HL-60 (cell line): ENCODE data around the gene MYO1B.

ENCODE experiments used
- DNase-seq, 2 experiments: peaks; one replicate each; pipeline ENCODE4 v3.0.0-alpha.2; 2010 to 2020; ENCODE audit warnings: low read depth in 1 of 2, low spot score in 1 of 2
- H3K27ac ChIP-seq: fragments of 250-450 bp; sonication (Bioruptor Pico); replicated peaks from 2 replicates; pipeline ENCODE4 v1.5.1; 2020; ENCODE audit warnings: mild to moderate bottlenecking, moderate library complexity
- H3K27me3 ChIP-seq: fragments of 250-450 bp; sonication (Bioruptor Pico); 2 replicates; pipeline ENCODE4 v1.5.1; 2021; ENCODE audit warnings: mild to moderate bottlenecking, moderate library complexity; ENCODE audit not compliant: insufficient read depth, poor library complexity, severe bottlenecking
- H3K4me3 ChIP-seq: replicated peaks from 2 replicates; pipeline ENCODE4 v1.5.1; 2011; ENCODE audit warnings: mild to moderate bottlenecking, control low read depth, low read length; ENCODE audit not compliant: insufficient read depth
- GABPA ChIP-seq: IDR thresholded peaks from 2 replicates; pipeline ENCODE4 v1.6.1; 2012; ENCODE audit warnings: low read depth
- POLR2AphosphoS5 ChIP-seq: IDR thresholded peaks from 2 replicates; pipeline ENCODE4 v1.6.1; 2012; ENCODE audit warnings: low read depth
- REST ChIP-seq: IDR thresholded peaks from 2 replicates; pipeline ENCODE4 v1.6.1; 2012; ENCODE audit warnings: low read depth; ENCODE audit not compliant: insufficient replicate concordance
- SPI1 ChIP-seq: IDR thresholded peaks from 2 replicates; pipeline ENCODE4 v1.6.1; 2012; ENCODE audit warnings: low read depth, mild to moderate bottlenecking, borderline replicate concordance
- TF ChIP-seq, protein P1 (sequence below): IDR thresholded peaks from one replicate; pipeline ENCODE4 v1.5.1; 2011; ENCODE audit warnings: low read length, control low read depth, inconsistent platforms; ENCODE audit not compliant: insufficient read depth

The MYO1B gene

GRCh38 chr2:191215666-191216065 lies 29.5 kb upstream of the MYO1B start:
- Histone ChIP-seq H3K4me3 (no peak overlapping the region), H3K27ac (no peak overlapping the region), H3K27me3 (no peaks in the 10 kb centered on the region)
- TF ChIP-seq GABPA (no peak), REST (no peak), SPI1 (no peak), POLR2AphosphoS5 (no peak)
- TF ChIP-seq, protein P1, sequence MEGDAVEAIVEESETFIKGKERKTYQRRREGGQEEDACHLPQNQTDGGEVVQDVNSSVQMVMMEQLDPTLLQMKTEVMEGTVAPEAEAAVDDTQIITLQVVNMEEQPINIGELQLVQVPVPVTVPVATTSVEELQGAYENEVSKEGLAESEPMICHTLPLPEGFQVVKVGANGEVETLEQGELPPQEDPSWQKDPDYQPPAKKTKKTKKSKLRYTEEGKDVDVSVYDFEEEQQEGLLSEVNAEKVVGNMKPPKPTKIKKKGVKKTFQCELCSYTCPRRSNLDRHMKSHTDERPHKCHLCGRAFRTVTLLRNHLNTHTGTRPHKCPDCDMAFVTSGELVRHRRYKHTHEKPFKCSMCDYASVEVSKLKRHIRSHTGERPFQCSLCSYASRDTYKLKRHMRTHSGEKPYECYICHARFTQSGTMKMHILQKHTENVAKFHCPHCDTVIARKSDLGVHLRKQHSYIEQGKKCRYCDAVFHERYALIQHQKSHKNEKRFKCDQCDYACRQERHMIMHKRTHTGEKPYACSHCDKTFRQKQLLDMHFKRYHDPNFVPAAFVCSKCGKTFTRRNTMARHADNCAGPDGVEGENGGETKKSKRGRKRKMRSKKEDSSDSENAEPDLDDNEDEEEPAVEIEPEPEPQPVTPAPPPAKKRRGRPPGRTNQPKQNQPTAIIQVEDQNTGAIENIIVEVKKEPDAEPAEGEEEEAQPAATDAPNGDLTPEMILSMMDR = no peak
- no peak for DNase-seq

DNA sequence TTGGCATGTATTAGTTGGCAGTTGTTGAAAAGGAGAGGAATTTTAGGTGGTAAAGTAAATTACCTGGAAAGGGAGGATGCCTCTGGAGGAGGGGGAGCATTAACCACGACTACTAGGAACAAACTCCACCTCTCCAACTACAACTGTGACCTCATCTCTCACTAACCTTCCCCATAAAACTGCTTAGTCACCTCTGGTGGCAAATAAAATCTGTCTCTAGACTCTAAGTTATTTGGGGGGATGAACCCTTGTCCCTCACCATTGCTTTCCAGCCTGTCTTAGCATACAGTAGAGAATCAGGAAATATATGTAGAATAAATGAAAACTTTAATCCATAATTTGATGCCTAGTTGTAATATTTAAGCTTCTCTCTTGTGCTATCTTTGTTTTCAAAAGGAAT lies 27.6 kb upstream of the MYO1B start:
- DNase-seq = no peak
- Histone ChIP-seq H3K4me3 (no peak overlapping the region), H3K27ac (no peak overlapping the region), H3K27me3 (no peaks in the 10 kb centered on the region)
- TF ChIP-seq REST = no peak
- TF ChIP-seq GABPA = no peak
- no peak for TF ChIP-seq SPI1
- no peak for TF ChIP-seq POLR2AphosphoS5
- TF ChIP-seq, protein P1 = no peak

DNA sequence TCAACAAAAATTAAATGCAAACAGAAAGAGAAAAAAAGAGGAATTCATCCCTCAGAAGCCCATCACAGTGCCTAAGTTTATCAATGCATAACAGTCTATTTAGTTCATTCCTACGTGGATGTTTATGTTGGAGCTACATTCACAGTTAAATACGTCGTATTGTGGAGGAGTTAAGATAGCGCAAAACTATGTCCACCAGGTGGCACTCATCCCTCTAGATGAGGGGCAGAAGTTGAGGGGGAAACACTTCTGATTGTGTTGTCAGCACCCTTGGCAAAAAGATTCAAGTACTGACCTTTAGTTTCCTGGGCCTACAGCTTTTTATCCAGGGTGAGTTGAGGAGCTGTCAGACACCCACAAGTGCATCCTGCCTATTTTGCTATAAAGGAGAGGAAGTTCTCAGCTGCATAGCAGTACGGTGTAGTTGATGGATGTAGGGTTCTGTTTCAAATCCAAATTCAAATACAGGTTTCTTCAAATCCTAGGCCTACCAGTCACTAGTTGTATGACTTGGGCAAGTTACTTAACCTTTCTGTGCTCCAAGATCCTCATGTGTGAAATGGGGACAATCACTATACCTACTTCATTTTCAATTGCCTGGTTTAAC lies 26.8 kb upstream of the MYO1B start:
- DNase-seq = peak; percentile 6 to 51

More for the DNA sequence above, 26.8 kb upstream of the MYO1B start:
- TF ChIP-seq SPI1 = no peak
- TF ChIP-seq, protein P1 = peak; percentile 52
- H3K27ac ChIP-seq = no peak overlapping the region
- no peak overlapping the region for H3K4me3 ChIP-seq
- no peaks in the 10 kb centered on the region for H3K27me3 ChIP-seq
